ENCODE results near the gene RPS6KB2. TPM values are rescaled to one million over a fixed set of nuclear protein-coding genes. Genes with fewer than 3 reads are reported as not detected.

Gene RPS6KB2
- total RNA-seq, 1 experiment from 2014 or later = 54.1 TPM

DNA sequence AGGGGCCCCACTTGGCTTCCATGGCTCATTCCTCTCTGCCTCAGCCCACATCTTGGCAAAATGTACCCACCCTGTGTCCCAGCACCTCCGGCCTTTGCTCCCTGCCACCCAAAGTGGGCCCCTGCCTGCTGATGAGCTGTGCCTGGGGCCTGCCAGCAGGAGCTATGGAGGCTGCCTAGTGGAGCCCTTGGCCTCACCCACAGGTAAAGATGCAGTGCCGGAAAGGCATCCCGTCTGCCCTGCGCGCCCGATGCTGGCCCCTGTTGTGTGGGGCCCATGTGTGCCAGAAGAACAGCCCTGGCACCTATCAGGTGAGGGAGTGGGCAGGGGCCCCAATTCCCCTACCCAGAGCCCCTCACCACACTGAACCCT, 23.1 kb upstream of the RPS6KB2 start (continued):
- no peak for TF ChIP-seq POLR2AphosphoS5 (IDR thresholded peaks at IDR 0.05; ENCODE audit: low read depth, low read length)

DNA sequence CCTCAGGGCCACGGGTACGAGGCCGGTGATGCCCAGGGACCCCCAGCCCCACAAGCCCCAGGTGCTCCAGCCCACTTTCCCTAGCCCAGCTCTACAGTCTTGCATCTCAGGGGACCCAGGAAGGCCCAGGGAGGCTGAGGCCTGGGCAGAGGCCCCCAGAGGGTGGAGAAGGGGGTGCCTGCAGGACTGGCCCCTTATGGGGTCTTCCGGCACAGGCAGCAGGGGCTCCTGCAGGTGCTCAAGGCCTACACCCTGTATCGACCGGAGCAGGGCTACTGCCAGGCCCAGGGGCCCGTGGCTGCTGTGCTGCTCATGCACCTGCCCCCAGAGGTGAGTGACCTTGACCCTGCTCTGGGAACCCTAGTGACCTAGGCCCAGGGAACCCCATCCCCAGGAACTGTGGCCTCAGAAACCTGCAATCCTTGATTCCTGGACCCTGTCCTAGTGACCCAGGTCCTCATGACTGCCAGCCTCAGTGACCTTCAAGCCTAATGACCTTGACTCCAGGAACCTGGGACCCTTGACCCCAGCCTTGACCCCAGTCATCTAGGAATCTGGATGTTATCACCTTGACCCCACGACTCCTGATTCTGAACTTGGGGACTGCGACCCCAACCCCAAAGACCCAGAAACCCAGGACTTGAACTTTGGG, 22.5 kb upstream of the RPS6KB2 start:
- Histone ChIP-seq H3K4me2 (ENCODE audit: low read length) (no peak overlapping the region), H3K4me3 (replicated peaks in 1 of 2; ENCODE audit: low read depth in 1 of 2, low read length in 2 of 2) (no peak overlapping the region), H3K27me3 (ENCODE audit: insufficient read depth, low read length) (no peaks in the 10 kb centered on the region), H3K9me2 (ENCODE audit: insufficient read depth) (no peaks in the 10 kb centered on the region), H3K36me3 (ENCODE audit: control insufficient read depth in 1 of 2, insufficient read depth in 2 of 2, low read length in 2 of 2) (no peaks in the 10 kb centered on the region), H3K79me2 (ENCODE audit: insufficient read depth, low read length) (peaks cover 6% of the 10 kb centered on the region), H4K20me1 (ENCODE audit: insufficient read depth) (no peaks in the 10 kb centered on the region), H2AFZ (ENCODE audit: low read depth, low read length, poor library complexity, severe bottlenecking) (no peak overlapping the region), H3K27ac (ENCODE audit: low read depth, low read length) (no peak overlapping the region; the same call in 1 of the 2 replicates), H3K9ac (ENCODE audit: low read length) (no peak overlapping the region), H3K9me3 (ENCODE audit: control insufficient read depth in 1 of 2, insufficient read depth in 1 of 2, low read depth in 1 of 2, low read length in 2 of 2) (no peaks in the 10 kb centered on the region), H3K4me1 (ENCODE audit: control insufficient read depth in 1 of 2, insufficient read depth in 2 of 2, low read length in 2 of 2) (peaks cover 4 to 10% of the 10 kb centered on the region in 2 experiments)
- POLR2A ChIA-PET = no interaction called here
- BruUV-seq (replicated peaks) = no TSS peak
- CTCF ChIA-PET = interaction anchor here (0.5 kb wide), 1 partner anchor 384 kb away, joined by 3 read pairs; no protein-coding TSS in a partner anchor
- DNase-seq (ENCODE audit: low read depth, low spot score) = no peak
- RAD21 ChIA-PET (ENCODE audit: low non-redundant PET in 1 of 2, low total read pairs in 2 of 2, uncharacterized antibody in 2 of 2, unreplicated experiment in 2 of 2) = no interaction called here
- intact Hi-C loops (cut with micrococcal nuclease) = no loop called here
- ATAC-seq = no peak
- TF ChIP-seq, protein P1, sequence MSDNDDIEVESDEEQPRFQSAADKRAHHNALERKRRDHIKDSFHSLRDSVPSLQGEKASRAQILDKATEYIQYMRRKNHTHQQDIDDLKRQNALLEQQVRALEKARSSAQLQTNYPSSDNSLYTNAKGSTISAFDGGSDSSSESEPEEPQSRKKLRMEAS (IDR thresholded peaks at IDR 0.05) = no peak
- TF ChIP-seq EZH2phosphoT487 (IDR thresholded peaks at IDR 0.05; ENCODE audit: borderline replicate concordance) = no peak
- no peak for TF ChIP-seq CEBPB (IDR thresholded peaks at IDR 0.05; ENCODE audit: low read depth)
- TF ChIP-seq, protein P2, sequence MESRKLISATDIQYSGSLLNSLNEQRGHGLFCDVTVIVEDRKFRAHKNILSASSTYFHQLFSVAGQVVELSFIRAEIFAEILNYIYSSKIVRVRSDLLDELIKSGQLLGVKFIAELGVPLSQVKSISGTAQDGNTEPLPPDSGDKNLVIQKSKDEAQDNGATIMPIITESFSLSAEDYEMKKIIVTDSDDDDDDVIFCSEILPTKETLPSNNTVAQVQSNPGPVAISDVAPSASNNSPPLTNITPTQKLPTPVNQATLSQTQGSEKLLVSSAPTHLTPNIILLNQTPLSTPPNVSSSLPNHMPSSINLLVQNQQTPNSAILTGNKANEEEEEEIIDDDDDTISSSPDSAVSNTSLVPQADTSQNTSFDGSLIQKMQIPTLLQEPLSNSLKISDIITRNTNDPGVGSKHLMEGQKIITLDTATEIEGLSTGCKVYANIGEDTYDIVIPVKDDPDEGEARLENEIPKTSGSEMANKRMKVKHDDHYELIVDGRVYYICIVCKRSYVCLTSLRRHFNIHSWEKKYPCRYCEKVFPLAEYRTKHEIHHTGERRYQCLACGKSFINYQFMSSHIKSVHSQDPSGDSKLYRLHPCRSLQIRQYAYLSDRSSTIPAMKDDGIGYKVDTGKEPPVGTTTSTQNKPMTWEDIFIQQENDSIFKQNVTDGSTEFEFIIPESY (IDR thresholded peaks at IDR 0.05; ENCODE audit: extremely low read depth, insufficient replicate concordance, low read length) = no peak
- no peak for TF ChIP-seq EZH2 (IDR thresholded peaks at IDR 0.05)
- TF ChIP-seq ELF1 (IDR thresholded peaks at IDR 0.05; ENCODE audit: borderline replicate concordance, low read depth) = no peak
- no peak for TF ChIP-seq RAD21 (IDR thresholded peaks at IDR 0.05; ENCODE audit: low read depth)
- TF ChIP-seq, protein P3, sequence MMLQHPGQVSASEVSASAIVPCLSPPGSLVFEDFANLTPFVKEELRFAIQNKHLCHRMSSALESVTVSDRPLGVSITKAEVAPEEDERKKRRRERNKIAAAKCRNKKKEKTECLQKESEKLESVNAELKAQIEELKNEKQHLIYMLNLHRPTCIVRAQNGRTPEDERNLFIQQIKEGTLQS (IDR thresholded peaks at IDR 0.05) = no peak
- TF ChIP-seq, protein P4, sequence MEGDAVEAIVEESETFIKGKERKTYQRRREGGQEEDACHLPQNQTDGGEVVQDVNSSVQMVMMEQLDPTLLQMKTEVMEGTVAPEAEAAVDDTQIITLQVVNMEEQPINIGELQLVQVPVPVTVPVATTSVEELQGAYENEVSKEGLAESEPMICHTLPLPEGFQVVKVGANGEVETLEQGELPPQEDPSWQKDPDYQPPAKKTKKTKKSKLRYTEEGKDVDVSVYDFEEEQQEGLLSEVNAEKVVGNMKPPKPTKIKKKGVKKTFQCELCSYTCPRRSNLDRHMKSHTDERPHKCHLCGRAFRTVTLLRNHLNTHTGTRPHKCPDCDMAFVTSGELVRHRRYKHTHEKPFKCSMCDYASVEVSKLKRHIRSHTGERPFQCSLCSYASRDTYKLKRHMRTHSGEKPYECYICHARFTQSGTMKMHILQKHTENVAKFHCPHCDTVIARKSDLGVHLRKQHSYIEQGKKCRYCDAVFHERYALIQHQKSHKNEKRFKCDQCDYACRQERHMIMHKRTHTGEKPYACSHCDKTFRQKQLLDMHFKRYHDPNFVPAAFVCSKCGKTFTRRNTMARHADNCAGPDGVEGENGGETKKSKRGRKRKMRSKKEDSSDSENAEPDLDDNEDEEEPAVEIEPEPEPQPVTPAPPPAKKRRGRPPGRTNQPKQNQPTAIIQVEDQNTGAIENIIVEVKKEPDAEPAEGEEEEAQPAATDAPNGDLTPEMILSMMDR (IDR thresholded peaks at IDR 0.05 in 2 of 3, conservative IDR thresholded peaks at IDR 0.05 in 1 of 3; ENCODE audit: borderline replicate concordance in 1 of 3, insufficient read depth in 1 of 3, low read depth in 2 of 3, low read length in 2 of 3) = no peak
- no peak for TF ChIP-seq JUND (IDR thresholded peaks at IDR 0.05)
- TF ChIP-seq CBX3 (IDR thresholded peaks at IDR 0.05; ENCODE audit: low read depth) = no peak
- no peak for TF ChIP-seq SP1 (IDR thresholded peaks at IDR 0.05; ENCODE audit: low read depth)
- TF ChIP-seq, protein P5, sequence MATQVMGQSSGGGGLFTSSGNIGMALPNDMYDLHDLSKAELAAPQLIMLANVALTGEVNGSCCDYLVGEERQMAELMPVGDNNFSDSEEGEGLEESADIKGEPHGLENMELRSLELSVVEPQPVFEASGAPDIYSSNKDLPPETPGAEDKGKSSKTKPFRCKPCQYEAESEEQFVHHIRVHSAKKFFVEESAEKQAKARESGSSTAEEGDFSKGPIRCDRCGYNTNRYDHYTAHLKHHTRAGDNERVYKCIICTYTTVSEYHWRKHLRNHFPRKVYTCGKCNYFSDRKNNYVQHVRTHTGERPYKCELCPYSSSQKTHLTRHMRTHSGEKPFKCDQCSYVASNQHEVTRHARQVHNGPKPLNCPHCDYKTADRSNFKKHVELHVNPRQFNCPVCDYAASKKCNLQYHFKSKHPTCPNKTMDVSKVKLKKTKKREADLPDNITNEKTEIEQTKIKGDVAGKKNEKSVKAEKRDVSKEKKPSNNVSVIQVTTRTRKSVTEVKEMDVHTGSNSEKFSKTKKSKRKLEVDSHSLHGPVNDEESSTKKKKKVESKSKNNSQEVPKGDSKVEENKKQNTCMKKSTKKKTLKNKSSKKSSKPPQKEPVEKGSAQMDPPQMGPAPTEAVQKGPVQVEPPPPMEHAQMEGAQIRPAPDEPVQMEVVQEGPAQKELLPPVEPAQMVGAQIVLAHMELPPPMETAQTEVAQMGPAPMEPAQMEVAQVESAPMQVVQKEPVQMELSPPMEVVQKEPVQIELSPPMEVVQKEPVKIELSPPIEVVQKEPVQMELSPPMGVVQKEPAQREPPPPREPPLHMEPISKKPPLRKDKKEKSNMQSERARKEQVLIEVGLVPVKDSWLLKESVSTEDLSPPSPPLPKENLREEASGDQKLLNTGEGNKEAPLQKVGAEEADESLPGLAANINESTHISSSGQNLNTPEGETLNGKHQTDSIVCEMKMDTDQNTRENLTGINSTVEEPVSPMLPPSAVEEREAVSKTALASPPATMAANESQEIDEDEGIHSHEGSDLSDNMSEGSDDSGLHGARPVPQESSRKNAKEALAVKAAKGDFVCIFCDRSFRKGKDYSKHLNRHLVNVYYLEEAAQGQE (IDR thresholded peaks at IDR 0.05; ENCODE audit: low read depth) = no peak
- TF ChIP-seq TCF7L2 (IDR thresholded peaks at IDR 0.05; ENCODE audit: borderline replicate concordance, extremely low read depth, insufficient read depth, insufficient read length) = no peak
- TF ChIP-seq POLR2A (IDR thresholded peaks at IDR 0.05; ENCODE audit: borderline replicate concordance, extremely low read depth, insufficient read depth, insufficient read length) = no peak
- TF ChIP-seq SRF (IDR thresholded peaks at IDR 0.05; ENCODE audit: low read depth) = no peak
- TF ChIP-seq ZNF274 (IDR thresholded peaks at IDR 0.05; ENCODE audit: low read depth, low read length) = no peak
